IMR-90 (cell line): Measurements from ENCODE around the gene ROBO3. TPM values are rescaled to one million over a fixed set of nuclear protein-coding genes. Genes with fewer than 3 reads are reported as not detected.

Source experiments
- ATAC-seq: fragments of 200-7000 bp; cut with Tn5 transposase; 2 replicates; pipeline ENCODE4 v1.9.1; 2020; ENCODE audit warnings: low read depth, mild to moderate bottlenecking, moderate library complexity
- BruUV-seq: library from RNA; stranded (reverse); fragments of 400-500 nt; replicated peaks from 2 replicates; lab custom pipeline; 2021; lab: Mats Ljungman, UMichigan
- CTCF ChIA-PET: fragments of 300-600 bp; formaldehyde crosslinking; extraction: SDS; loops from one replicate; lab custom pipeline; 2021; ENCODE audit warnings: antibody characterized with exemption; lab: Yijun Ruan, JAX
- POLR2A ChIA-PET: fragments of 300-600 bp; sonication (Branson Sonifier 250); formaldehyde crosslinking; loops from one replicate; lab custom pipeline; 2022; ENCODE audit warnings: antibody characterized with exemption; ENCODE audit not compliant: unreplicated experiment; lab: Charles Lee
- DNase-seq: peaks from one replicate; pipeline ENCODE4 v3.0.0; 2013
- H2AFZ ChIP-seq: replicated peaks from 2 replicates; pipeline ENCODE3; 2013; ENCODE audit warnings: low read length, mild to moderate bottlenecking; ENCODE audit not compliant: poor library complexity
- H2AK5ac ChIP-seq: 2 replicates; pipeline ENCODE4 v1.6.1; 2013; ENCODE audit warnings: low read depth, low read length, inconsistent platforms
- H2AK9ac ChIP-seq: replicated peaks from 2 replicates; pipeline ENCODE3; 2013; ENCODE audit warnings: mild to moderate bottlenecking, low read depth, low read length, moderate library complexity; ENCODE audit not compliant: poor library complexity
- H2BK120ac ChIP-seq: 2 replicates; pipeline ENCODE4 v1.6.1; 2013; ENCODE audit warnings: low read depth, low read length, inconsistent platforms
- H2BK15ac ChIP-seq: 3 replicates; pipeline ENCODE4 v1.6.1; 2013; ENCODE audit warnings: low read depth, low read length, inconsistent platforms
- H2BK20ac ChIP-seq: 2 replicates; pipeline ENCODE4 v1.6.1; 2013; ENCODE audit warnings: low read depth, mild to moderate bottlenecking, inconsistent platforms, low read length, moderate library complexity
- H2BK5ac ChIP-seq: 2 replicates; pipeline ENCODE4 v1.6.1; 2013; ENCODE audit warnings: mild to moderate bottlenecking, low read depth, low read length, inconsistent platforms; ENCODE audit not compliant: poor library complexity, severe bottlenecking
- H3K14ac ChIP-seq: replicated peaks from 2 replicates; pipeline ENCODE4 v1.6.1; 2013; ENCODE audit warnings: low read depth, low read length, inconsistent platforms
- H3K18ac ChIP-seq: 2 replicates; pipeline ENCODE4 v1.6.1; 2013; ENCODE audit warnings: low read depth, low read length, control low read depth
- H3K23ac ChIP-seq: 2 replicates; pipeline ENCODE4 v1.6.1; 2013; ENCODE audit warnings: low read depth, low read length, inconsistent platforms
- H3K27ac ChIP-seq: 2 replicates; pipeline ENCODE4 v1.5.1; 2013; ENCODE audit warnings: mild to moderate bottlenecking, control low read depth, low read length; ENCODE audit not compliant: insufficient read depth
- H3K27me3 ChIP-seq: 2 replicates; pipeline ENCODE4 v1.6.1; 2013; ENCODE audit warnings: low read length; ENCODE audit not compliant: control insufficient read depth, insufficient read depth
- H3K36me3 ChIP-seq: 2 replicates; pipeline ENCODE4 v1.6.1; 2013; ENCODE audit warnings: low read length, mixed read lengths; ENCODE audit not compliant: control insufficient read depth, insufficient read depth
- H3K4ac ChIP-seq: 2 replicates; pipeline ENCODE4 v1.6.1; 2013; ENCODE audit warnings: low read depth, low read length, inconsistent platforms
- H3K4me1 ChIP-seq: 2 replicates; pipeline ENCODE4 v1.6.1; 2013; ENCODE audit warnings: low read length, mixed read lengths; ENCODE audit not compliant: control insufficient read depth, insufficient read depth
- H3K4me2 ChIP-seq: 2 replicates; pipeline ENCODE4 v1.6.1; 2013; ENCODE audit warnings: low read depth, mild to moderate bottlenecking, control low read depth, low read length, moderate library complexity
- H3K4me3 ChIP-seq: 2 replicates; pipeline ENCODE4 v1.5.1; 2013; ENCODE audit warnings: low read depth, mild to moderate bottlenecking, control low read depth, low read length, moderate library complexity; ENCODE audit not compliant: insufficient read depth
- H3K56ac ChIP-seq: 2 replicates; pipeline ENCODE4 v1.6.1; 2013; ENCODE audit warnings: low read length, inconsistent platforms; ENCODE audit not compliant: insufficient read depth; ENCODE audit errors: extremely low read depth
- H3K79me1 ChIP-seq, 2 experiments: 2 replicates each; pipeline ENCODE4 v1.6.1; 2013; ENCODE audit warnings: low read length in 2 of 2, inconsistent platforms in 1 of 2, low read depth in 1 of 2
- H3K9ac ChIP-seq: 2 replicates; pipeline ENCODE4 v1.6.1; 2013; ENCODE audit warnings: low read depth, low read length, control low read depth
- H3K9me1 ChIP-seq: 2 replicates; pipeline ENCODE4 v1.6.1; 2013; ENCODE audit warnings: low read length, inconsistent platforms; ENCODE audit not compliant: insufficient read depth
- H3K9me3 ChIP-seq: 2 replicates; pipeline ENCODE4 v1.6.1; 2013; ENCODE audit warnings: low read length; ENCODE audit not compliant: control insufficient read depth, insufficient read depth
- H4K20me1 ChIP-seq: 2 replicates; pipeline ENCODE4 v1.6.1; 2013; ENCODE audit warnings: low read length, inconsistent platforms; ENCODE audit not compliant: insufficient read depth
- H4K5ac ChIP-seq: 2 replicates; pipeline ENCODE4 v1.6.1; 2013; ENCODE audit warnings: mild to moderate bottlenecking, low read depth, low read length, control low read depth
- H4K8ac ChIP-seq, 2 experiments: 2 replicates each; pipeline ENCODE4 v1.6.1; 2013; ENCODE audit warnings: low read depth in 2 of 2, low read length in 2 of 2, control low read depth in 1 of 2, inconsistent platforms in 1 of 2
- H4K91ac ChIP-seq: 2 replicates; pipeline ENCODE4 v1.6.1; 2013; ENCODE audit warnings: low read depth, low read length, inconsistent platforms; ENCODE audit not compliant: insufficient read depth
- CEBPB ChIP-seq: IDR thresholded peaks from 2 replicates; pipeline ENCODE4 v1.6.1; 2012; ENCODE audit warnings: low read depth, low read length, improper control_type of control experiment
- CTCF ChIP-seq: conservative IDR thresholded peaks from 2 replicates; pipeline ENCODE4 v1.5.1; 2012; ENCODE audit warnings: mild to moderate bottlenecking, low read depth, low read length, improper control_type of control experiment
- ELK1 ChIP-seq: fragments of 150-350 bp; IDR thresholded peaks from 2 replicates; pipeline ENCODE4 v1.6.1; 2016; ENCODE audit warnings: low read depth, mild to moderate bottlenecking, low read length, moderate library complexity, borderline replicate concordance
- FOS ChIP-seq: fragments of 150-350 bp; IDR thresholded peaks from 2 replicates; pipeline ENCODE4 v1.6.1; 2016; ENCODE audit warnings: low read depth, low read length
- MAFK ChIP-seq: IDR thresholded peaks from 2 replicates; pipeline ENCODE4 v1.6.1; 2012; ENCODE audit warnings: low read depth, low read length, improper control_type of control experiment
- MAZ ChIP-seq: IDR thresholded peaks from 2 replicates; pipeline ENCODE4 v1.6.1; 2012; ENCODE audit warnings: low read depth, mild to moderate bottlenecking, low read length, improper control_type of control experiment, moderate library complexity, borderline replicate concordance
- NFE2L2 ChIP-seq: fragments of 150-350 bp; IDR thresholded peaks from 2 replicates; pipeline ENCODE4 v1.6.1; 2016; ENCODE audit warnings: low read depth, mild to moderate bottlenecking, low read length
- POLR2A ChIP-seq: IDR thresholded peaks from 2 replicates; pipeline ENCODE4 v1.6.1; 2012; ENCODE audit warnings: mild to moderate bottlenecking, low read depth, low read length
- RCOR1 ChIP-seq: IDR thresholded peaks from 2 replicates; pipeline ENCODE4 v1.6.1; 2012; ENCODE audit warnings: mild to moderate bottlenecking, low read length, improper control_type of control experiment; ENCODE audit not compliant: insufficient replicate concordance
- WGBS, 2 experiments: methylation state at CpG; one replicate each; pipeline versions ENCODE4 v1.1.5 to v1.1.7; 2013; ENCODE audit warnings: missing lambda C conversion rate in 2 of 2; ENCODE audit not compliant: insufficient read length in 1 of 2; ENCODE audit errors: extremely low coverage in 2 of 2; 5-methylcytosine and 5-hydroxymethylcytosine counted together
- dilution Hi-C: fragments of 300-500 bp; cut with HindIII; formaldehyde crosslinking; loops from one replicate; pipeline ENCODE4 v1.14.3; 2018; ENCODE audit warnings: low sequenced_read_pairs; ENCODE audit not compliant: unreplicated experiment
- in situ Hi-C: fragments of 300-500 bp; cut with MboI; formaldehyde crosslinking; loops from 3 replicates; pipeline ENCODE4 v1.14.3; 2019; ENCODE audit warnings: low sequenced_read_pairs, inconsistent platforms, mixed read lengths
- intact Hi-C: fragments of 100-400 bp; cut with micrococcal nuclease; formaldehyde crosslinking; loops from 2 replicates; pipeline ENCODE4 v1.10.0; 2022
- polyA plus RNA-seq, 3 experiments: library from polyadenylated mRNA; depleted of rRNA; stranded (reverse); fragments of >200 nt; gene quantifications; 2 replicates each; pipeline ENCODE4 v1.2.3, GENCODE V29; 2012; ENCODE audit warnings: low replicate concordance in 1 of 3
- total RNA-seq: library from RNA; depleted of rRNA; stranded (reverse); fragments of >200 nt; gene quantifications from 2 replicates; pipeline ENCODE4 v1.2.3, GENCODE V29; 2012

The ROBO3 gene
- total and polyA plus RNA-seq, 2 of the 4 experiments (the other 2 are of a cell fraction) = 12.0 to 54.1 TPM

- H3K4me2 ChIP-seq = no peak overlapping the region; the same call in 1 of the 2 replicates
- H2AK5ac ChIP-seq = no peak overlapping the region
- no peak overlapping the region for H3K56ac ChIP-seq
- H2AFZ ChIP-seq = no peak overlapping the region
- H3K23ac ChIP-seq = no peak overlapping the region
- no peak overlapping the region for H2BK120ac ChIP-seq
- no peak overlapping the region for H3K4me3 ChIP-seq
- H3K4me1 ChIP-seq = peaks cover 2% of the 10 kb centered on the region
- H3K14ac ChIP-seq = no peak overlapping the region
- no peaks in the 10 kb centered on the region for H3K79me1 ChIP-seq
- POLR2A ChIA-PET = no interaction called here
- H4K8ac ChIP-seq = no peak overlapping the region
- no peak overlapping the region for H2BK5ac ChIP-seq
- intact Hi-C loops (loop anchor here (10.0 kb wide), 2 partner anchors 460 to 790 kb away; no protein-coding TSS in a partner anchor), dilution Hi-C loops (no loop called here), in situ Hi-C loops (no loop called here)
- CTCF ChIA-PET = no interaction called here
- H3K18ac ChIP-seq = no peak overlapping the region
- no peak overlapping the region for H4K91ac ChIP-seq
- peaks cover 92% of the 10 kb centered on the region for H3K27me3 ChIP-seq
- H3K27ac ChIP-seq = no peak overlapping the region
- no peak overlapping the region for H2AK9ac ChIP-seq
- no peak overlapping the region for H2BK20ac ChIP-seq
- H2BK15ac ChIP-seq = no peak overlapping the region
- no peaks in the 10 kb centered on the region; the same call in 1 of the 2 replicates for H3K9me1 ChIP-seq
- no peaks in the 10 kb centered on the region; the same call in 1 of the 2 replicates for H3K9me3 ChIP-seq
- H3K36me3 ChIP-seq = no peaks in the 10 kb centered on the region
- DNase-seq = no peak
- ATAC-seq = no peak
- no peak overlapping the region for H4K5ac ChIP-seq
- no TSS peak for BruUV-seq
- H3K9ac ChIP-seq = no peak overlapping the region
- TF ChIP-seq ELK1 (no peak), CEBPB (no peak), CTCF (no peak), RCOR1 (no peak), MAFK (no peak), MAZ (no peak), FOS (no peak), NFE2L2 (no peak), POLR2A (no peak)
- 0 out of 2 replicates have a peak, but pooled peaks cover 4% of the 10 kb centered on the region for H4K20me1 ChIP-seq
- 3% methylated on average over 6 of the region's 9 CpGs; no CpG with 5 or more reads in 1 of the 2 experiments for WGBS, 2 experiments
- H3K4ac ChIP-seq = no peak overlapping the region
Measured at GRCh38 chr11:124864892-124865180, 396 bp upstream of the ROBO3 start.
